GM12874 (cell line): Measurements from ENCODE around the gene HSDL2.

Experiments used
- CTCF ChIP-seq: IDR thresholded peaks from 2 replicates; pipeline ENCODE4 v1.5.1; 2011; ENCODE audit warnings: low read depth, mild to moderate bottlenecking, control low read depth, low read length, moderate library complexity; ENCODE audit not compliant: insufficient read depth

The HSDL2 gene

GRCh38 chr9:112352209-112352608, 27.7 kb upstream of the HSDL2 start:
- no peak for TF ChIP-seq CTCF

DNA sequence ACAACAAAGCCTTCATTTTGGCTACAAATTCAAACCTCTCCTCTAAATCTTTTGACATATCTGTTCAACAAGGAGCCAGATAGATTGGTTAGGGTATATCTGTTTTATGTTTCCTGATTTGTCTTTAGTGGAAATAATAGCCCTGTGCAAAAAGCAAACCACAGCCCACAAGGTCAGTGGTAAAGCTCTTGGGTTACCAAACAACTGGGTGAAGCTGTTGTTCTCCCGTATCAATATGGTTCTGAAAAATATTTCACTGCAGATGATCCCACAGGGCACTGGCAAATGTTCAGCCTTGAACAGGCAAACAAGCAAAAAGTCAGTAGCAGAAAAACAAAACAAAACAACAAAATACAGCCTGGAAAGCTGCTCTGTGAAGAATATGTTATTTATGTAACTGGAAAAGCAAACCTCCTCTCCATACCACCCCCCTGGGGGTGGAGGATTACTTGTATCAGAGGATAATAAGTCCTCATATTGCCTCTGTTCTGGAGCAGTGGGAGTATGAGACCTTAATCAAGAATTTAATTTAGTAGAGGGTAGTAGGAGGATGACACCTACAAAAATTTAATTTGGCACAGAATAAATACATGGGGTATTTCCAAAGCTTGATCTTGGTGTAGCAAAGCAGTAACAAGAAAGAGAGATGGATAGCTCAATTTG, 25.7 kb upstream of the HSDL2 start:
- TF ChIP-seq CTCF = no peak

DNA sequence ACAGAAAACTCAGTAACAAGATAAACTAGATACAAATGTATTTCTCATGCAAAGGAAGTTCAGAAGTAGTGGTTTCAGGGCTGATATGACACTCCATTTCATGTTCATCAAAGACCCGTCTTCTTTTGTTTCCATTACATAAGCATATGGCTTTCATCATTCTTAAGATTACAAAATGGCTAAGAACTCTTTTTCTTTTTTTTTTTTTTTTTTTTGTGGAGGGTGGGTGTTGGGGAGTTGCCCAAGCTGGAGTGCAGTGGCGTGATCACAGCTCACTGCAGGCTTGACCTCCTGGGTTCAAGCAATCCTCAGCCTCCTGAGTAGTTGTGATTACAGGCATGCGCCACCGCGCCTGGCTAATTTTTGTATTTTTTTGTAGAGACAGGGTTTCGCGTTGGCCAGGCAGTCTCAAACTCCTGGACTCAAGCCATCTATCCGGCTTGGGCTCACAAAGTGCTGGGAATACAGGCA, 24.4 kb upstream of the HSDL2 start:
- no peak for TF ChIP-seq CTCF

GRCh38 chr9:112360047-112360804, 19.7 kb upstream of the HSDL2 start:
- no peak for TF ChIP-seq CTCF

GRCh38 chr9:112361601-112362000, 18.3 kb upstream of the HSDL2 start:
- no peak for TF ChIP-seq CTCF

DNA sequence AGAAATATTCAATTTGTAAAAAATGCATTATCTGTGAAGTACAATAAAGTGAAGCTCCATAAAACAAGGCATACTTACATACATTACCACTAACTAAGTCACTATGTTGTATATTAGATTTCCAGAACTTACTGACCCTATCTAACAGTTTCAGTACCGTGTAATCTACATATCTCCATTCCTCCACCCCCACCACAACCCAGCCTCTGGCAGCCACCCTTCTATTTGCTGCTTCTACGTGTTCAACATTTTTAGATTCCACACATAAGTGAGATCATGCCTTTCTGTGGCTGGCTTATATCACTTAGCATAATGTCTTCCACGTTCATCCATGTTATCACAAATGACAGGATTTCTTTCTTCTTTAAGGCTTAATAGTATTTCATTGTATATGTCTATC, 15.1 kb upstream of the HSDL2 start:
- TF ChIP-seq CTCF = no peak

GRCh38 chr9:112366591-112366990, 13.3 kb upstream of the HSDL2 start:
- TF ChIP-seq CTCF = no peak
